Small intestine (tissue), 7 donors: ENCODE measurements around the gene EFHD1. TPM values are rescaled to one million over a fixed set of nuclear protein-coding genes. Genes with fewer than 3 reads are reported as not detected.
"Not testable (repeated sequence)": the region's sequence is repeated elsewhere in the genome, so short reads cannot be mapped to it uniquely, and the experiment has no call there.

ENCODE experiments used
- DNase-seq, 2 donors: peaks; one replicate each; pipeline versions ENCODE4 v3.0.0 to v3.0.0-alpha.2; 2013
- FAIRE-seq: peaks from 2 replicates; lab custom pipeline; 2012; peaks lifted over from hg19 to GRCh38; lab: Jason Lieb, UNC
- H3K27ac ChIP-seq, 3 donors: one replicate each; pipeline ENCODE4 v1.5.1; 2013; ENCODE audit warnings: low read length in 2 of 3, mild to moderate bottlenecking in 2 of 3, control low read depth in 1 of 3, inconsistent platforms in 1 of 3, low read depth in 1 of 3, moderate library complexity in 1 of 3
- H3K27me3 ChIP-seq, 3 donors: one replicate each; pipeline ENCODE4 v1.6.1; 2013; ENCODE audit warnings: low read length in 3 of 3, inconsistent platforms in 1 of 3; ENCODE audit not compliant: control insufficient read depth in 3 of 3, insufficient read depth in 3 of 3
- H3K36me3 ChIP-seq, 3 donors: one replicate each; pipeline ENCODE4 v1.6.1; 2013; ENCODE audit warnings: low read length in 3 of 3, inconsistent platforms in 1 of 3, low read depth in 1 of 3, mild to moderate bottlenecking in 1 of 3, moderate library complexity in 1 of 3; ENCODE audit not compliant: control insufficient read depth in 3 of 3, insufficient read depth in 2 of 3
- H3K4me1 ChIP-seq, 3 donors: one replicate each; pipeline ENCODE4 v1.6.1; 2013; ENCODE audit warnings: low read length in 2 of 3, inconsistent platforms in 1 of 3, low read depth in 1 of 3, mild to moderate bottlenecking in 1 of 3, moderate library complexity in 1 of 3; ENCODE audit not compliant: control insufficient read depth in 3 of 3, insufficient read depth in 2 of 3
- H3K4me3 ChIP-seq, 3 donors: one replicate each; pipeline ENCODE4 v1.5.1; 2013; ENCODE audit warnings: low read length in 3 of 3, control low read depth in 1 of 3, inconsistent platforms in 1 of 3, low read depth in 1 of 3, mild to moderate bottlenecking in 1 of 3, moderate library complexity in 1 of 3
- H3K9me3 ChIP-seq, 2 donors: one replicate each; pipeline ENCODE4 v1.6.1; 2013; ENCODE audit warnings: low read depth in 1 of 2, low read length in 1 of 2; ENCODE audit not compliant: control insufficient read depth in 2 of 2, insufficient read depth in 1 of 2
- WGBS, 3 donors: extraction: QIAGEN DNeasy Blood & Tissue Kit; methylation state at CpG; one replicate each; pipeline ENCODE4 v1.1.7; 2013; 5-methylcytosine and 5-hydroxymethylcytosine counted together
- polyA plus RNA-seq, 4 donors: library from polyadenylated mRNA; stranded (reverse) in 3 of 4; unstranded in 1 of 4; fragments of 200-250 nt in 3 of 4; fragments of 120-200 nt in 1 of 4; gene quantifications; one replicate each; pipeline versions ENCODE4 v1.2.1 to v1.2.3, GENCODE V29; 2013
- donor health status: healthy with polysubstance abuse.
- donor health status: control.
- donor health status: control.
- donor health status: Bipolar disorder and iron deficiency.
- donor health status: healthy.

EFHD1 gene
- polyA plus RNA-seq, 4 donors, result 0.45 to 8.5 (median 4.1) TPM

GRCh38 chr2:232683368-232683767 is 50.0 kb downstream of the EFHD1 start:
- H3K9me3 ChIP-seq, result no peaks in the 10 kb centered on the region
- H3K4me1 ChIP-seq, result no peaks in the 10 kb centered on the region
- H3K36me3 ChIP-seq, result no peaks in the 10 kb centered on the region
- FAIRE-seq (no peak), DNase-seq (no peak)
- H3K27ac ChIP-seq, result no peak overlapping the region
- no peaks in the 10 kb centered on the region for H3K27me3 ChIP-seq
- WGBS, 3 donors, result 27 to 50% (median 41%) methylated on average over 1 of the region's 1 CpG
- H3K4me3 ChIP-seq, result no peak overlapping the region

- DNase-seq, H3K4me3 ChIP-seq, H3K36me3 ChIP-seq, H3K9me3 ChIP-seq, H3K27me3 ChIP-seq, H3K27ac ChIP-seq, FAIRE-seq, H3K4me1 ChIP-seq: not testable (repeated sequence)
- 91 to 93% (median 91%) methylated on average over 6 of the region's 6 CpGs for WGBS, 3 donors
Measured at GRCh38 chr2:232685391-232685790, 52.0 kb downstream of the EFHD1 start.

GRCh38 chr2:232687382-232688160 is 54.2 kb downstream of the EFHD1 start:
- Histone ChIP-seq H3K4me3 (no peak overlapping the region), H3K27ac (no peak overlapping the region), H3K36me3 (no peaks in the 10 kb centered on the region), H3K4me1 (no peaks in the 10 kb centered on the region), H3K9me3 (peaks cover 0 to 5% of the 10 kb centered on the region in 2 donors), H3K27me3 (no peaks in the 10 kb centered on the region)
- 77 to 80% (median 80%) methylated on average over 11 of the region's 11 CpGs for WGBS, 3 donors
- no peak for FAIRE-seq
- DNase-seq, result no peak

- no peak overlapping the region for H3K4me3 ChIP-seq
- FAIRE-seq, result no peak
- H3K4me1 ChIP-seq, result no peaks in the 10 kb centered on the region
- no peaks in the 10 kb centered on the region for H3K36me3 ChIP-seq
- H3K9me3 ChIP-seq, result peaks cover 0 to 5% of the 10 kb centered on the region in 2 donors
- no peak for DNase-seq
- 91 to 94% (median 92%) methylated on average over 7 of the region's 7 CpGs for WGBS, 3 donors
- no peak overlapping the region for H3K27ac ChIP-seq
- H3K27me3 ChIP-seq, result no peaks in the 10 kb centered on the region
Measured at GRCh38 chr2:232688201-232688600, 54.8 kb downstream of the EFHD1 start.

- FAIRE-seq, result no peak
Measured at GRCh38 chr2:232689152-232689910, 55.9 kb downstream of the EFHD1 start.

GRCh38 chr2:232691117-232691516 is 57.7 kb downstream of the EFHD1 start:
- not testable (repeated sequence) for H3K4me3 ChIP-seq, H3K36me3 ChIP-seq, H3K27me3 ChIP-seq, H3K9me3 ChIP-seq, FAIRE-seq, H3K27ac ChIP-seq, H3K4me1 ChIP-seq, DNase-seq
- 93 to 96% (median 95%) methylated on average over 13 of the region's 13 CpGs for WGBS, 3 donors

More at GRCh38 chr2:232689152-232689910, 55.9 kb downstream of the EFHD1 start:
- 39 to 47% (median 40%) methylated on average over 3 of the region's 3 CpGs for WGBS, 3 donors
- Histone ChIP-seq H3K27ac (no peak overlapping the region), H3K9me3 (peaks cover 0 to 5% of the 10 kb centered on the region in 2 donors), H3K27me3 (no peaks in the 10 kb centered on the region), H3K36me3 (no peaks in the 10 kb centered on the region), H3K4me3 (no peak overlapping the region), H3K4me1 (no peaks in the 10 kb centered on the region)
- peak; percentile 8 to 17 for DNase-seq

GRCh38 chr2:232693344-232693743 is 59.9 kb downstream of the EFHD1 start:
- Histone ChIP-seq H3K4me3 (no peak overlapping the region), H3K4me1 (peaks cover 0 to 3% (median 0%) of the 10 kb centered on the region in 3 donors), H3K9me3 (peaks cover 0 to 5% of the 10 kb centered on the region in 2 donors), H3K36me3 (no peaks in the 10 kb centered on the region), H3K27me3 (no peaks in the 10 kb centered on the region), H3K27ac (no peak overlapping the region)
- DNase-seq (no peak), FAIRE-seq (no peak)
- 70 to 85% (median 82%) methylated on average over 4 of the region's 4 CpGs for WGBS, 3 donors

- Histone ChIP-seq H3K9me3 (no peaks in the 10 kb centered on the region), H3K27ac (peak overlapping the region; percentile 2 to 55 (median 28)), H3K36me3 (peaks cover 0 to 4% (median 0%) of the 10 kb centered on the region in 3 donors), H3K4me3 (peak overlapping the region in 2 of 3 donors; percentile 85 to 86), H3K4me1 (peaks cover 7 to 15% (median 7%) of the 10 kb centered on the region in 3 donors), H3K27me3 (no peaks in the 10 kb centered on the region)
- DNase-seq (no peak), FAIRE-seq (no peak)
- WGBS, 3 donors, result 32 to 45% (median 39%) methylated on average over 9 to 10 of the region's 10 CpGs
Measured at GRCh38 chr2:232696609-232697058, 63.2 kb downstream of the EFHD1 start.
